ENCODE measurements around the gene PTCH2.

PTCH2 gene

GRCh38 chr1:44822131-44822701, 20.8 kb downstream of the PTCH2 start:
- no peak overlapping the region for H2AFZ ChIP-seq (ENCODE audit: low read length)
- H3K4me2 ChIP-seq (ENCODE audit: low read length): no peak overlapping the region
- no peak for TF ChIP-seq EZH2 (IDR thresholded peaks at IDR 0.05; ENCODE audit: borderline replicate concordance, low read length)
- TF ChIP-seq CTCF (IDR thresholded peaks at IDR 0.05; ENCODE audit: low read length): no peak
- H3K27ac ChIP-seq (ENCODE audit: low read depth, low read length, poor library complexity, severe bottlenecking): no peak overlapping the region
- no peaks in the 10 kb centered on the region for H3K9me2 ChIP-seq (ENCODE audit: low read depth, low read length)
- H3K4me1 ChIP-seq (ENCODE audit: insufficient read depth, low read length, severe bottlenecking): peaks cover 21% of the 10 kb centered on the region
- no peaks in the 10 kb centered on the region for H4K20me1 ChIP-seq (ENCODE audit: insufficient read depth, low read length)
- no peaks in the 10 kb centered on the region for H3K36me3 ChIP-seq (ENCODE audit: insufficient read depth, low read length)
- H3K9ac ChIP-seq (ENCODE audit: low read length): no peak overlapping the region
- H3K79me2 ChIP-seq (ENCODE audit: insufficient read depth, low read length): no peaks in the 10 kb centered on the region
- H3K27me3 ChIP-seq (ENCODE audit: insufficient read depth, low read length): peaks cover 10% of the 10 kb centered on the region; the same call in 1 of the 2 replicates
- no peak overlapping the region for H3K4me3 ChIP-seq (ENCODE audit: low read depth, low read length, poor library complexity, severe bottlenecking)
- H3F3A ChIP-seq (ENCODE audit: insufficient read depth, low read length): no peaks in the 10 kb centered on the region
- H3K9me3 ChIP-seq (ENCODE audit: low read length): no peaks in the 10 kb centered on the region

- Histone ChIP-seq H3K79me2 (ENCODE audit: insufficient read depth, low read length) (no peaks in the 10 kb centered on the region), H3K4me3 (ENCODE audit: low read depth, low read length, poor library complexity, severe bottlenecking) (no peak overlapping the region), H3K9ac (ENCODE audit: low read length) (no peak overlapping the region), H3K9me2 (ENCODE audit: low read depth, low read length) (no peaks in the 10 kb centered on the region), H3K9me3 (ENCODE audit: low read length) (no peaks in the 10 kb centered on the region), H3F3A (ENCODE audit: insufficient read depth, low read length) (no peaks in the 10 kb centered on the region), H2AFZ (ENCODE audit: low read length) (no peak overlapping the region), H3K36me3 (ENCODE audit: insufficient read depth, low read length) (no peaks in the 10 kb centered on the region), H3K27me3 (ENCODE audit: insufficient read depth, low read length) (0 out of 2 replicates have a peak, but pooled peaks cover 2% of the 10 kb centered on the region), H3K4me1 (ENCODE audit: insufficient read depth, low read length, severe bottlenecking) (peaks cover 18% of the 10 kb centered on the region), H3K4me2 (ENCODE audit: low read length) (peak overlapping the region; percentile 88; the same call in 1 of the 2 replicates), H3K27ac (ENCODE audit: low read depth, low read length, poor library complexity, severe bottlenecking) (no peak overlapping the region), H4K20me1 (ENCODE audit: insufficient read depth, low read length) (no peaks in the 10 kb centered on the region)
- TF ChIP-seq EZH2 (IDR thresholded peaks at IDR 0.05; ENCODE audit: borderline replicate concordance, low read length): no peak
- no peak for TF ChIP-seq CTCF (IDR thresholded peaks at IDR 0.05; ENCODE audit: low read length)
Observed at GRCh38 chr1:44821240-44821715, 21.8 kb downstream of the PTCH2 start.

- H3K27ac ChIP-seq (ENCODE audit: low read depth, low read length, poor library complexity, severe bottlenecking): peak overlapping the region; percentile 93
- peak overlapping the region; percentile 88 for H3K4me2 ChIP-seq (ENCODE audit: low read length)
- H3K9ac ChIP-seq (ENCODE audit: low read length): peak overlapping the region; percentile 66
- H4K20me1 ChIP-seq (ENCODE audit: insufficient read depth, low read length): no peaks in the 10 kb centered on the region
- no peak for TF ChIP-seq CTCF (IDR thresholded peaks at IDR 0.05; ENCODE audit: low read length)
- no peak for TF ChIP-seq EZH2 (IDR thresholded peaks at IDR 0.05; ENCODE audit: borderline replicate concordance, low read length)
- H3K27me3 ChIP-seq (ENCODE audit: insufficient read depth, low read length): no peaks in the 10 kb centered on the region
- no peak overlapping the region for H2AFZ ChIP-seq (ENCODE audit: low read length)
- H3K36me3 ChIP-seq (ENCODE audit: insufficient read depth, low read length): no peaks in the 10 kb centered on the region
- no peaks in the 10 kb centered on the region for H3K9me2 ChIP-seq (ENCODE audit: low read depth, low read length)
- H3K9me3 ChIP-seq (ENCODE audit: low read length): no peaks in the 10 kb centered on the region
- H3K4me1 ChIP-seq (ENCODE audit: insufficient read depth, low read length, severe bottlenecking): peaks cover 18% of the 10 kb centered on the region
- no peaks in the 10 kb centered on the region for H3K79me2 ChIP-seq (ENCODE audit: insufficient read depth, low read length)
- peak overlapping the region; percentile 60 for H3K4me3 ChIP-seq (ENCODE audit: low read depth, low read length, poor library complexity, severe bottlenecking)
- H3F3A ChIP-seq (ENCODE audit: insufficient read depth, low read length): no peaks in the 10 kb centered on the region
Observed at GRCh38 chr1:44820328-44821239, 22.5 kb downstream of the PTCH2 start.
